NCI-H1436 (cell line): Measurements from ENCODE around the gene ZFP28.
A peak's percentile ranks its signal among the peaks of the same experiment; 100 is the strongest.

ENCODE experiments used
- DNase-seq: peaks from one replicate; lab custom pipeline; 2025; lab: John Stamatoyannopoulos, UW

Gene ZFP28

GRCh38 chr19:56538761-56539263 lies at the start of gene ZFP28:
Gene ZFP28 (plus strand): TSS chr19:56538948. CDS start chr19:56539019, 71 bp downstream.
- DNase-seq: peak; percentile 88

- no peak for DNase-seq
Observed at GRCh38 chr19:56491399-56491798, 47.3 kb upstream of the ZFP28 start.

GRCh38 chr19:56504581-56504980 lies 34.2 kb upstream of the ZFP28 start:
- no peak for DNase-seq

- DNase-seq: no peak
Observed at GRCh38 chr19:56507446-56508289, 31.1 kb upstream of the ZFP28 start, which contains the start of gene ZNF471. Gene ZNF471 (plus strand): TSS chr19:56507855. CDS start chr19:56511572, 3,717 bp downstream.

GRCh38 chr19:56508290-56508778 lies 30.4 kb upstream of the ZFP28 start:
- DNase-seq: no peak

- DNase-seq: no peak
Observed at GRCh38 chr19:56525214-56525860, 13.4 kb upstream of the ZFP28 start.

- no peak for DNase-seq
Observed at GRCh38 chr19:56537442-56537841, 1.3 kb upstream of the ZFP28 start.

- peak; percentile 93 for DNase-seq
Observed at GRCh38 chr19:56538254-56538760, 441 bp upstream of the ZFP28 start.

GRCh38 chr19:56543776-56544175 lies 5.0 kb downstream of the ZFP28 start:
- no peak for DNase-seq

GRCh38 chr19:56547535-56547934 lies 8.8 kb downstream of the ZFP28 start:
- DNase-seq: no peak

- DNase-seq: no peak
Observed at GRCh38 chr19:56554272-56554869, 15.6 kb downstream of the ZFP28 start.

- no peak for DNase-seq
Observed at GRCh38 chr19:56562766-56563165, 24.0 kb downstream of the ZFP28 start.

GRCh38 chr19:56566904-56567273 lies 28.1 kb downstream of the ZFP28 start:
- DNase-seq: no peak

GRCh38 chr19:56567274-56568120 lies 28.7 kb downstream of the ZFP28 start, which contains the start of gene ZNF470:
Gene ZNF470 (plus strand): TSS chr19:56567468. CDS start chr19:56570312, 2,844 bp downstream.
- DNase-seq: peak; percentile 92

- no peak for DNase-seq
Observed at GRCh38 chr19:56572589-56572988, 33.8 kb downstream of the ZFP28 start.

- DNase-seq: no peak
Observed at GRCh38 chr19:56573914-56574313, 35.2 kb downstream of the ZFP28 start.

- no peak for DNase-seq
Observed at GRCh38 chr19:56577719-56578602, 39.2 kb downstream of the ZFP28 start.

- no peak for DNase-seq
Observed at GRCh38 chr19:56594446-56594782, 55.7 kb downstream of the ZFP28 start.

GRCh38 chr19:56594783-56595547 lies 56.2 kb downstream of the ZFP28 start, which contains the start of gene ZNF71:
Gene ZNF71 (plus strand): TSS chr19:56595302. CDS start chr19:56601559, 6,257 bp downstream.
- DNase-seq: peak; percentile 86

GRCh38 chr19:56595548-56595899 lies 56.8 kb downstream of the ZFP28 start:
- DNase-seq: no peak
